HepG2 (cell line): Measurements from ENCODE around the gene MRPL20. TPM values are rescaled to one million over a fixed set of nuclear protein-coding genes. Genes with fewer than 3 reads are reported as not detected.

ENCODE experiments used
- ATAC-seq: fragments of 200-7000 bp; cut with Tn5 transposase; 3 replicates; pipeline ENCODE4 v1.9.1; 2020; ENCODE audit warnings: mild to moderate bottlenecking, moderate library complexity
- BruUV-seq: library from RNA; stranded (reverse); fragments of 400-500 nt; replicated peaks from 2 replicates; lab custom pipeline; 2021; lab: Mats Ljungman, UMichigan
- CTCF ChIA-PET: fragments of 300-600 bp; formaldehyde crosslinking; extraction: SDS; loops from one replicate; lab custom pipeline; 2021; ENCODE audit warnings: low total read pairs, inconsistent platforms, low intra/inter-chr PET ratio; lab: Yijun Ruan, JAX
- POLR2A ChIA-PET: fragments of 350-600 bp; sonication (Branson Sonifier 250); formaldehyde crosslinking; loops from one replicate; lab custom pipeline; 2020; ENCODE audit warnings: antibody characterized with exemption, inconsistent platforms; lab: Yijun Ruan, JAX
- DNase-seq: peaks from one replicate; pipeline ENCODE4 v3.0.0-alpha.2; 2015; ENCODE audit warnings: low spot score
- FAIRE-seq: peaks from 3 replicates; lab custom pipeline; 2011; peaks lifted over from hg19 to GRCh38; lab: Jason Lieb, UNC
- H2AFZ ChIP-seq: one replicate; pipeline ENCODE4 v1.6.1; 2011; ENCODE audit warnings: low read length, inconsistent platforms
- H3K27ac ChIP-seq: fragments of 300-600 bp; 3 replicates; pipeline ENCODE4 v1.8.0; 2011; ENCODE audit warnings: mixed run types, mild to moderate bottlenecking, mixed read lengths, low read length, inconsistent platforms; ENCODE audit not compliant: insufficient read depth; ENCODE audit errors: extremely low read length
- H3K27me3 ChIP-seq, 2 experiments: fragments of 200-600 bp in 1 of 2; 2 replicates in 1 of 2; 3 replicates in 1 of 2; pipeline versions ENCODE4 v1.6.0 to v1.8.0; 2011; ENCODE audit warnings: low read length in 2 of 2, mild to moderate bottlenecking in 2 of 2, moderate library complexity in 2 of 2, inconsistent platforms in 1 of 2; ENCODE audit not compliant: insufficient read depth in 2 of 2, control insufficient read depth in 1 of 2
- H3K36me3 ChIP-seq, 2 experiments: fragments of 200-600 bp in 1 of 2; replicated peaks in 1 of 2; 2 replicates in 1 of 2; 3 replicates in 1 of 2; pipeline versions ENCODE4 v1.5.1 to v1.8.0; 2011; ENCODE audit warnings: low read length in 2 of 2, inconsistent platforms in 1 of 2; ENCODE audit not compliant: insufficient read depth in 2 of 2, control insufficient read depth in 1 of 2
- H3K4me1 ChIP-seq: 2 replicates; pipeline ENCODE4 v1.5.1; 2012; ENCODE audit warnings: low read length, inconsistent platforms; ENCODE audit not compliant: insufficient read depth
- H3K4me2 ChIP-seq: 2 replicates; pipeline ENCODE4 v1.6.0; 2011; ENCODE audit warnings: low read depth, low read length, inconsistent platforms
- H3K4me3 ChIP-seq, 3 experiments: fragments of 200-600 bp in 1 of 3; sonication (generic), shearing (Covaris generic) in 1 of 3; replicated peaks in 1 of 3; 2 replicates each; pipeline ENCODE4 v1.5.1; 2011 to 2016; ENCODE audit warnings: low read length in 3 of 3, inconsistent platforms in 2 of 3, low read depth in 2 of 3, mild to moderate bottlenecking in 2 of 3, control low read depth in 1 of 3, mixed read lengths in 1 of 3; ENCODE audit not compliant: insufficient read depth in 1 of 3
- H3K79me2 ChIP-seq: one replicate; pipeline ENCODE4 v1.6.1; 2011; ENCODE audit warnings: low read length, inconsistent platforms; ENCODE audit not compliant: insufficient read depth
- H3K9ac ChIP-seq: 2 replicates; pipeline ENCODE4 v1.6.0; 2011; ENCODE audit warnings: mild to moderate bottlenecking, low read depth, low read length, inconsistent platforms; ENCODE audit not compliant: insufficient read depth
- H3K9me3 ChIP-seq: 2 replicates; pipeline ENCODE4 v1.5.1; 2012; ENCODE audit warnings: mild to moderate bottlenecking, low read length
- H4K20me1 ChIP-seq: 2 replicates; pipeline ENCODE4 v1.6.0; 2011; ENCODE audit warnings: inconsistent platforms, mild to moderate bottlenecking, low read length, moderate library complexity; ENCODE audit not compliant: insufficient read depth
- CCDC6 ChIP-seq: sonication (generic); formaldehyde crosslinking; IDR thresholded peaks from 2 replicates; pipeline ENCODE4 v1.8.1; 2022; ENCODE audit warnings: mild to moderate bottlenecking, missing genetic modification reagents, moderate library complexity
- GTF2F1 ChIP-seq: fragments of 150-350 bp; IDR thresholded peaks from 2 replicates; pipeline ENCODE4 v1.6.1; 2014; ENCODE audit warnings: low read length
- MEF2D ChIP-seq: sonication (generic); formaldehyde crosslinking; IDR thresholded peaks from 2 replicates; pipeline ENCODE4 v1.5.1; 2020; ENCODE audit warnings: mild to moderate bottlenecking, missing genetic modification reagents
- MIER3 ChIP-seq: IDR thresholded peaks from 2 replicates; pipeline ENCODE4 v1.6.1; 2016; ENCODE audit warnings: missing compliant biosample characterization, borderline replicate concordance
- MYNN ChIP-seq: sonication (generic); formaldehyde crosslinking; IDR thresholded peaks from 2 replicates; pipeline ENCODE4 v1.4.0; 2020; ENCODE audit warnings: mild to moderate bottlenecking, low read depth, missing genetic modification reagents
- NRL ChIP-seq: sonication (generic); formaldehyde crosslinking; IDR thresholded peaks from 2 replicates; pipeline ENCODE4 v1.5.0; 2020; ENCODE audit warnings: missing genetic modification reagents, mild to moderate bottlenecking, moderate library complexity, borderline replicate concordance
- RBFOX2 ChIP-seq: fragments of 200-400 bp; formaldehyde crosslinking; IDR thresholded peaks from 2 replicates; pipeline ENCODE4 v1.6.1; 2017; ENCODE audit warnings: low read depth, mild to moderate bottlenecking, low read length
- SP5 ChIP-seq: IDR thresholded peaks from 2 replicates; pipeline ENCODE4 v1.6.1; 2016; ENCODE audit warnings: low read depth, borderline replicate concordance
- TARDBP ChIP-seq: sonication (generic); formaldehyde crosslinking; IDR thresholded peaks from 2 replicates; pipeline ENCODE4 v1.8.0; 2022; ENCODE audit warnings: mild to moderate bottlenecking, missing genetic modification reagents
- ZKSCAN1 ChIP-seq: fragments of 150-350 bp; IDR thresholded peaks from 2 replicates; pipeline ENCODE4 v1.6.1; 2014; ENCODE audit warnings: low read length
- ZNF160 ChIP-seq: sonication (generic); formaldehyde crosslinking; IDR thresholded peaks from 2 replicates; pipeline ENCODE4 v1.8.0; 2022; ENCODE audit warnings: mild to moderate bottlenecking, inconsistent platforms, missing genetic modification reagents
- ZNF253 ChIP-seq: sonication (generic); formaldehyde crosslinking; IDR thresholded peaks from 2 replicates; pipeline ENCODE4 v1.8.0; 2022; ENCODE audit warnings: mild to moderate bottlenecking, missing genetic modification reagents, borderline replicate concordance
- ZNF605 ChIP-seq: sonication (generic); formaldehyde crosslinking; IDR thresholded peaks from 2 replicates; pipeline ENCODE4 v1.8.0; 2022; ENCODE audit warnings: mild to moderate bottlenecking, missing genetic modification reagents
- WGBS: methylation state at CpG from one replicate; pipeline ENCODE4 v1.1.6; 2017; ENCODE audit warnings: low lambda C conversion rate; 5-methylcytosine and 5-hydroxymethylcytosine counted together
- in situ Hi-C: cut with HindIII; loops from 2 replicates; pipeline ENCODE4 v1.10.0; 2017; ENCODE audit warnings: low pct_unique_long_range_greater_than_20kb; ENCODE audit not compliant: extremely low pct_ligation_motif_present
- intact Hi-C: fragments of 100-400 bp; cut with micrococcal nuclease; formaldehyde crosslinking; loops from one replicate; pipeline ENCODE4 v1.10.0; 2022; ENCODE audit not compliant: unreplicated experiment
- polyA plus RNA-seq, 8 experiments: library from polyadenylated mRNA; depleted of rRNA in 3 of 8; stranded (reverse) in 7 of 8; unstranded in 1 of 8; fragments of >200 nt; fragmentation: Illumina TruSeq in 4 of 8; extraction: Trizol in 4 of 8; gene quantifications; 2 replicates each; pipeline versions ENCODE4 v1.2.1 to v1.2.3, GENCODE V29; 2011 to 2016; ENCODE audit warnings: low read depth in 4 of 8, missing spikeins in 1 of 8, mixed read lengths in 1 of 8; ENCODE audit not compliant: insufficient read depth in 1 of 8
- total RNA-seq, 5 experiments: library from RNA; depleted of rRNA; stranded (reverse); fragments of >200 nt; fragmentation: Illumina TruSeq; extraction: Trizol; gene quantifications; 2 replicates each; pipeline ENCODE4 v1.2.3, GENCODE V29; 2016; ENCODE audit warnings: low read depth in 1 of 5
- TF ChIP-seq, protein P1 (sequence below): sonication (generic); formaldehyde crosslinking; IDR thresholded peaks from 2 replicates; pipeline ENCODE4; 2020; ENCODE audit warnings: missing genetic modification reagents, mild to moderate bottlenecking, borderline replicate concordance
- TF ChIP-seq, protein P2 (sequence below): sonication (generic); formaldehyde crosslinking; IDR thresholded peaks from 2 replicates; pipeline ENCODE4 v1.5.1; 2020; ENCODE audit warnings: mild to moderate bottlenecking, moderate library complexity, missing genetic modification reagents
- TF ChIP-seq, protein P3 (sequence below): sonication (generic); formaldehyde crosslinking; IDR thresholded peaks from 2 replicates; pipeline ENCODE4 v1.4.0; 2020; ENCODE audit warnings: mild to moderate bottlenecking, missing genetic modification reagents

MRPL20 gene
- total and polyA plus RNA-seq, 2 of the 13 experiments (the other 11 are each of a cell fraction or from before 2014, with no cell fraction given) = 59.2 to 127 TPM

DNA sequence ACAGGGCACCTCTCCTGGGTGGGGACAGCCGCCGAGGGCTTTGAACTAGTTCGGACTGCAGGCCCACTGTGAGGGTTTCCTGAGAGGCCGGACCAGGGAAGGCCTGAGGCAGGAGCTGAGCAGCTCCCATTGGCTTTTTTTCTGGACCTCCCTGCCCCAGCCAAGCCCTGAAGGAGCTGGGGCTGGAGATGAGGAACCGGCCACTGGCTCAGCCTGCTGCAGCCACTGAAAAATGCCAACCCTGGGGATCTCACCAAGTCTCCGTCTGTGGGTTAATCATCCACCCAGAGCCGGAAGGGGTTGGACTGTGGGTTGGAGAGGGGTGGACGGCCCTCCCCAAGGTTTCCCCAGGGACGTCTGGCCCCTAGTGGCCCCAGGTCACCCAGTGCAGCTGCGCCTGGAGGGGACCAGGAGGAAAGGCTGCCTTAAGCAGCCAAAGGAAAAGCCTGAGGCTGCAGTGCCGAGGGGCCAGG is 30.8 kb upstream of the MRPL20 start (continued):
- no peak; the same call in 1 of the 2 replicates for TF ChIP-seq MIER3
- TF ChIP-seq, protein P1, sequence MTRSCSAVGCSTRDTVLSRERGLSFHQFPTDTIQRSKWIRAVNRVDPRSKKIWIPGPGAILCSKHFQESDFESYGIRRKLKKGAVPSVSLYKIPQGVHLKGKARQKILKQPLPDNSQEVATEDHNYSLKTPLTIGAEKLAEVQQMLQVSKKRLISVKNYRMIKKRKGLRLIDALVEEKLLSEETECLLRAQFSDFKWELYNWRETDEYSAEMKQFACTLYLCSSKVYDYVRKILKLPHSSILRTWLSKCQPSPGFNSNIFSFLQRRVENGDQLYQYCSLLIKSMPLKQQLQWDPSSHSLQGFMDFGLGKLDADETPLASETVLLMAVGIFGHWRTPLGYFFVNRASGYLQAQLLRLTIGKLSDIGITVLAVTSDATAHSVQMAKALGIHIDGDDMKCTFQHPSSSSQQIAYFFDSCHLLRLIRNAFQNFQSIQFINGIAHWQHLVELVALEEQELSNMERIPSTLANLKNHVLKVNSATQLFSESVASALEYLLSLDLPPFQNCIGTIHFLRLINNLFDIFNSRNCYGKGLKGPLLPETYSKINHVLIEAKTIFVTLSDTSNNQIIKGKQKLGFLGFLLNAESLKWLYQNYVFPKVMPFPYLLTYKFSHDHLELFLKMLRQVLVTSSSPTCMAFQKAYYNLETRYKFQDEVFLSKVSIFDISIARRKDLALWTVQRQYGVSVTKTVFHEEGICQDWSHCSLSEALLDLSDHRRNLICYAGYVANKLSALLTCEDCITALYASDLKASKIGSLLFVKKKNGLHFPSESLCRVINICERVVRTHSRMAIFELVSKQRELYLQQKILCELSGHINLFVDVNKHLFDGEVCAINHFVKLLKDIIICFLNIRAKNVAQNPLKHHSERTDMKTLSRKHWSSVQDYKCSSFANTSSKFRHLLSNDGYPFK (CRISPR knock-in tag) = peak; percentile 56; the same call in 1 of the 2 replicates
- TF ChIP-seq TARDBP (CRISPR knock-in tag) = 0 out of 2 replicates have a peak, but pooled peaks have one; percentile 25

DNA sequence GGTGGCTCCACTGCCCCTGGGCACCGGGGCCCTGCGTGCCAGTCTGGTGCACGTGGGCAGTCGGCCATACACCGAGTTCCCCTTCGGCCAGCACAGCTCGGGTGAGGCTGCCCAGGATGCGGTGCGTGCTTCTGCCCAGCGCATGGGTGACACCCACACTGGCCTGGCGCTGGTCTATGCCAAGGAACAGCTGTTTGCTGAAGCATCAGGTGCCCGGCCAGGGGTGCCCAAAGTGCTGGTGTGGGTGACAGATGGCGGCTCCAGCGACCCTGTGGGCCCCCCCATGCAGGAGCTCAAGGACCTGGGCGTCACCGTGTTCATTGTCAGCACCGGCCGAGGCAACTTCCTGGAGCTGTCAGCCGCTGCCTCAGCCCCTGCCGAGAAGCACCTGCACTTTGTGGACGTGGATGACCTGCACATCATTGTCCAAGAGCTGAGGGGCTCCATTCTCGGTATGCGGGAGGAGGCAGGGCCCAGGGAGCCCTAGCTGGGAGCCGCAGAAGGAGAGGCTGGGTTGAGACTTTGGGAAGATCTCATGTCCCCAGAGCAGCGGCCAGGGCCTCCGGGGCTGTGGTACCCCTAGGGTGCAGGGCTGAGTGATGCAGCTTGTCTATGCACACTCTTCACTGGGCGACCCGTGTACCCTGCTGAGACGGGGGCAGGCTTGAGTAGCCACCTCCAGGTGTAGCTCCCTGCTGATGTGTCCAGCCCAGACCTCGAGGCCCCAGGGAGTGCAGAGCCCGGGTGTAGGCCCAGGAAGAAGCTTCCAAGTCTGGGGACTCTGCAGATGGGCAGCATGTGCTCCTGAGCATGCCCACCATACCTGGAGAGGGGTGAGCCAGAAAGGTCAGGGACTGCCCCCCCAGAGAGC is 30.2 kb upstream of the MRPL20 start:
- H3K27me3 ChIP-seq = no peaks in the 10 kb centered on the region
- H3K4me3 ChIP-seq = peak overlapping the region; percentile 72 to 88 (median 84)
- in situ Hi-C loops = loop anchor here (5.0 kb wide), 1 partner anchor 35 kb away; no protein-coding TSS in a partner anchor
- H3K79me2 ChIP-seq = peaks cover 31% of the 10 kb centered on the region
- peak overlapping the region; percentile 74 for H3K9ac ChIP-seq
- POLR2A ChIA-PET = interaction anchor here (0.6 to 11.0 kb wide), 15 partner anchors 7 to 73 kb away, joined by 3 to 355 read pairs (median 6); partner anchors contain the start of genes ANKRD65, AURKAIP1, CCNL2 and MRPL20
- peaks cover 0 to 2% of the 10 kb centered on the region in 2 experiments; a peak in 1 of 5 replicates for H3K36me3 ChIP-seq
- no peaks in the 10 kb centered on the region for H3K9me3 ChIP-seq
- DNase-seq = no peak
- H4K20me1 ChIP-seq = no peaks in the 10 kb centered on the region
- H2AFZ ChIP-seq = no peak overlapping the region
- 27% methylated on average over 6 of the region's 31 CpGs for WGBS
- intact Hi-C loops = no loop called here
- H3K4me2 ChIP-seq = peak overlapping the region; percentile 94
- no peak for FAIRE-seq
- H3K27ac ChIP-seq = peak overlapping the region; percentile 54
- peaks cover 57% of the 10 kb centered on the region for H3K4me1 ChIP-seq
- no peak for ATAC-seq
- CTCF ChIA-PET = interaction anchor here (1.1 kb wide), 1 partner anchor 20 kb away, joined by 3 read pairs; no protein-coding TSS in a partner anchor
- no TSS peak for BruUV-seq
- TF ChIP-seq ZKSCAN1 (no peak), ZNF605 (CRISPR knock-in tag) (peak; percentile 42; the same call in 1 of the 2 replicates), RBFOX2 (peak; percentile 60; the same call in 1 of the 2 replicates), NRL (CRISPR knock-in tag) (no peak), CCDC6 (0 out of 2 replicates have a peak, but pooled peaks have one; percentile 8), ZNF253 (CRISPR knock-in tag) (peak; percentile 75; the same call in 1 of the 2 replicates), MYNN (CRISPR knock-in tag) (no peak), MEF2D (CRISPR knock-in tag) (peak; percentile 54), TARDBP (CRISPR knock-in tag) (peak; percentile 20; the same call in 1 of the 2 replicates), SP5 (no peak), ZNF160 (CRISPR knock-in tag) (no peak), GTF2F1 (no peak)
- TF ChIP-seq, protein P2, sequence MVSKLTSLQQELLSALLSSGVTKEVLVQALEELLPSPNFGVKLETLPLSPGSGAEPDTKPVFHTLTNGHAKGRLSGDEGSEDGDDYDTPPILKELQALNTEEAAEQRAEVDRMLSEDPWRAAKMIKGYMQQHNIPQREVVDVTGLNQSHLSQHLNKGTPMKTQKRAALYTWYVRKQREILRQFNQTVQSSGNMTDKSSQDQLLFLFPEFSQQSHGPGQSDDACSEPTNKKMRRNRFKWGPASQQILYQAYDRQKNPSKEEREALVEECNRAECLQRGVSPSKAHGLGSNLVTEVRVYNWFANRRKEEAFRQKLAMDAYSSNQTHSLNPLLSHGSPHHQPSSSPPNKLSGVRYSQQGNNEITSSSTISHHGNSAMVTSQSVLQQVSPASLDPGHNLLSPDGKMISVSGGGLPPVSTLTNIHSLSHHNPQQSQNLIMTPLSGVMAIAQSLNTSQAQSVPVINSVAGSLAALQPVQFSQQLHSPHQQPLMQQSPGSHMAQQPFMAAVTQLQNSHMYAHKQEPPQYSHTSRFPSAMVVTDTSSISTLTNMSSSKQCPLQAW = no peak
- TF ChIP-seq, protein P3, sequence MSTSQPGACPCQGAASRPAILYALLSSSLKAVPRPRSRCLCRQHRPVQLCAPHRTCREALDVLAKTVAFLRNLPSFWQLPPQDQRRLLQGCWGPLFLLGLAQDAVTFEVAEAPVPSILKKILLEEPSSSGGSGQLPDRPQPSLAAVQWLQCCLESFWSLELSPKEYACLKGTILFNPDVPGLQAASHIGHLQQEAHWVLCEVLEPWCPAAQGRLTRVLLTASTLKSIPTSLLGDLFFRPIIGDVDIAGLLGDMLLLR (CRISPR knock-in tag) = no peak
